DMS53 treated with DMSO at 0.1 percent for 48 hours (cell line): ENCODE results near the gene C12orf50.
"Not testable (repeated sequence)": the region's sequence is repeated elsewhere in the genome, so short reads cannot be mapped to it uniquely, and the experiment has no call there.

Source experiments
- DNase-seq: peaks from one replicate; lab custom pipeline; 2025; ENCODE audit not compliant: unreplicated experiment; lab: John Stamatoyannopoulos, UW

C12orf50 gene

DNA sequence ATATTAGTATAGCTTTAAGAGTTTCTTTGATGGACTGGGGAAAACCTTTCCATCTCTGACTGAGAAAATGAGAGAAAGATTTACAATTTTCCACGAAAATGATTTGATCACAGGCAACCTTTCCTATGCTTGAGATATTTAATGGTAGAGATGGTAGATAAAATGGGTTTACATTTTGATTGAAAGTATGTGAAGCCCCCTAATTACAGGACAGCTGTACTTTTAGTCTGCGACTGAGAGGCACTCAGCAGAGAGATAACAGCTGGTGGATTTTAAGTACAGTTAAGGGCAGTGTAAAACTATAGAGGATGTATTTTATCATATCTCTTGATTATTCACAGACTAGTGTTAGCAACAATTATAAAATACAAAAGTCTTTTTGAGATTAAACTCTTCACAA, 40.7 kb downstream of the C12orf50 start:
- no peak for DNase-seq

DNA sequence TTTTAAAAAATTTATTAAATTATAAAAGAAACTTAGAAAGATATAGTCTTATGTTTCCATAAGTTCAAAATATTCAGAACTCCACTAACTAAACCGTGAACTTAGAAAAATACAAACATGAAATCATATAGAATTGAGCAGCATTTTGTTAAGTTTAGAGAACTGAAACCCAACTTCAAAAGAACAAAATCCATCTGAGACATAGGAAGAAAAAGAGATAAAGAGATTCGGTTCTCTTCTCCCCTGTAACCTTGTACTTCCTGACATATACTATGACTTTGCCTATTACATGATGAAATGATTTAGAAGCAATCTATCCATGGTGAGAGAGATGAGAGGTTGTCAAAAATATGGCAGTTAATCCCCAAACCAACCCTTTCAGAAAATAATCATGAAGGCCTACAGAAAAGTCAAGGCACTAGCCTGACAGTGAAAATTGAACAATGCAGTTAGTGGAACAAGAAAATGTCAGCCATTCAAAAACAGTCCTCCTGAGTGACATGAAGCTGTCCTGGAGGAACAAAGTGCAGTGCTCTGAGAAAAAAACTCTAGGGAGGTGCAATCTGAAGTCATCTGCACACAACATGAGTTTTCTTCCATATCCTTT, 44.0 kb downstream of the C12orf50 start:
- no peak for DNase-seq

DNA sequence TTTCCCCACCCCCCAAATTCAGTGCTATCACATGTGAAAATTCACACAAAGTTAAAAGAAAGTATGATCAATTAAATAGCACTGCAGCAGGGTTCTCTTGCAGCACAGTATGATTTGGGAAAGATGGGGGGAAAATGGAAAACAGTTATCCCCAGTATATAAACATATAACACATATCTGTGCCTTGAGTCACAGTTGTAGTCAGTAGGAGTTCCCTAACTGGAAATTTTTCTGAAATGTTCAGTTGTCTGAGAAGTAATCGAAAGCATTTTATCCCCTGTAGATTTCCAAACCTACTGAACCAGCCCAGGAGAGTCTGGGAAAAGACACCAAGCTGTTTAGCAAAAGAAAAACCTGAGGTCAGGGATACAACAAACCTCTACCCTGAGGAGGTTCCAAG, 47.0 kb downstream of the C12orf50 start:
- no peak for DNase-seq

DNA sequence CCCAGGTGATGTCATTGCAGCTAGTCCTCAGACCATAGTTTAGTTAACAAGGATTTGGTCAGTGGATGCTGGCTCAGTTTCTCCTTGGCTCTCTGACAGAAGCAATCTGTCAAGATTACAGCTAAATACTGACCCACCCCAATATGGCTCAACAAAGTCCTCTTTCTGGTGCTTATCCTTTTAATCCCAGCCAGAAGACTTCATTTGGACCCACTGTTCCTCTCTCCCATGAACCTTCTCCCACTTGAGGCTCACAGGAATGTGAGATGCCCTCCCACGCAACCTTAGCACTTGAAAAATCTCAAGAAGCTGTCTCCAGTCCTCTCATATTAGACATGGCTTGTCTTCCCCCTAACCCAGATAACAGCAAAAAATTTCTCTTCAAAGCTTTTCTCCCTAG, 47.7 kb downstream of the C12orf50 start:
- no peak for DNase-seq

DNA sequence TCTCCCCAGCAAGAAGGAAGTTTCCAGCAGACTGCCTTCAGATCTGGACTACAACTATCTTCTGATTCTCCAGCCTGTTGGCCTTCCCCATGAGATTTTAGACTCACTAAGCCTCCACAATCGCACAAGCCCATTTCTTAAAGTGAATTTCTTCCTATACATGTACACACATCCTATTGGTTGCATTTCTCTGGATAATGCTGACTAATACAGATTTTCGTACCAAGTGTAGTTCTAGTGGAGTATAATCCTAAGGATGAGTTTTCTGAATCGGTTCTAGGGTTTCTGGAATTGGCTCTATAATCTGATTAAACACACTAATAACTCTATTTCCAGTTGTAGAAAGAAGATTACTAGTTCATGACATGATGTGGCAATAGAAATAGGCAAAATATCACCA, 53.3 kb downstream of the C12orf50 start:
- no peak for DNase-seq

DNA sequence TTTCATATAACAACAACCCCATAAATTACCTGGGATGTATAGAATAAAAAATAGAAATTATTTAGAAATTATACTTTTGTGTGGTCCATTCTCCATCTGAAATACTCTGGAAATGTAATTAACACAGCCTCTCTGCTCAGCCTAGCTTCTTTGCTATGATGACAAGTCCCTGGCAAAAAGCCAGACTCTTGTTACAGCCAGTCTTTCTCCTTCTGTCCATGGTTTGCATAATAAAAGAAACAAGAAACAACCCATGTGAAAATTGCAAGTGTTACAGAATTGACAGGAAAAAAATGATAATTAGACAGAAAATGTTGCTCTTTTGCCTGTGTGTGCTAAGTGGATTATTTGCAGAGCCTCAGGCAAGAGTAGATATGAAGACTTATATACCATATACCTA, 61.3 kb downstream of the C12orf50 start:
- DNase-seq = no peak

DNA sequence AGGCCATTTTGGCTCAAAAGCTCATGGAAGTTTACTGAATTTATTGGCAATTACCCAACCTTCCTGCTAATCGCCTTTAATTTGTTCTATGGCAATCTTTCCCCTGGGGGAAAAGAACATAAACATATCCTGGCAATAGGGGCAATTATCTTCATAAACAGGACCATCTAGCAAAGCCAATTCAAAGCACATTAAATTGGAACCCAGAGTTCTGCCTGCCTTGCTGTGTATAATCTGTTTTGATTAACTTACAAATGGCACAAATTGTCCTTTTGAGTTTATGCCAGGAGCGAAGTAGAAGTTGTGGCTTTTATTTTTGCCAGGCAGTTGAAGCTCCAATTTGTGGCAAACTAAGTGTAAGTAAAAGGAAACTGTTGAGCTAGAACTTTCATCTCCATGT, 68.6 kb downstream of the C12orf50 start:
- DNase-seq = no peak

DNA sequence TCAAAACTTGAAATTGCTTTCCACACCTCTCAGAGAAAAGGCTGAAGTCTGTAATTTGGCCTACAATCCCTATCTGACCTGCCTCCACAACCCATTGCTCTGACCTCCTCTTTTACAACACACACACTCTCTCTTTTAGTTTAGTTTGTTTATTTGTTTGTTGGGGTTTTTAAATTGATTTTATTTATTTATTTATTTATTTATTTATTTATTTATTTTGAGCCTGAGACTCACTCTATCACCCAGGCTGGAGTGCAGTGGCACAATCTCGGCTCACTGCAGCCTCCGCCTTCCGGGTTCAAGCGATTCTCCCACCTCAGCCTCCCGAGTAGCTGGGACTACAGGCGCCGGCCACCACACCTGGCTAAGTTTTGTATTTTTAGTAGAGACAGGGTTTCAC, 75.2 kb downstream of the C12orf50 start:
- DNase-seq = not testable (repeated sequence)

DNA sequence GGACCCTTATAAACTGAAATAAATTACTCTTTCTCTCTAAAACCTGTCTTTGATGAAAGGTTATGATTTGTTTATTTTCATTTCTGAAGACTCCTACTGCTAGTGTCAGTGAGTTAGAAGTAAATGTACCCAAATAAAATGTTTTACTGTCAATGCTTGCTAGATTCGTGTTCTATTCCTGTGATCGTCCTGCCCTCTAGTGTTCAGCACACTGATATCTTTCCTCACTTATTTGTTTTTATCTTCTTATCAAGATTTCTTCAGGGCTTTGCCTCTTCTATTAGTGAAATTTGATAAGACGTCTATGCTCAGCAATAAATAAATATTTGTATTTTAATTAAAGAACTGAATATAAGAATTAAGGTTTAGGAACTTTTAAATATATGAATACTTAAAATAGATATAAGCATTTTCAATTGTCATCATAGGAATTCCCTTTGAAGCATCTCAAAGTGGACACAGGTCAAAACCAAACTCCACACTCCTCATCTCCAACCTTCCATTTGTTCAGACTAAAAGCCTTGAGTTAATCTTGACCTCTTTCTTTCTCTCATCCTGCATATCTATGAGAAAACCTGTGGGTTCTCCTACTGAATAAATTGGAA, 75.8 kb downstream of the C12orf50 start:
- peak; percentile 63 for DNase-seq

DNA sequence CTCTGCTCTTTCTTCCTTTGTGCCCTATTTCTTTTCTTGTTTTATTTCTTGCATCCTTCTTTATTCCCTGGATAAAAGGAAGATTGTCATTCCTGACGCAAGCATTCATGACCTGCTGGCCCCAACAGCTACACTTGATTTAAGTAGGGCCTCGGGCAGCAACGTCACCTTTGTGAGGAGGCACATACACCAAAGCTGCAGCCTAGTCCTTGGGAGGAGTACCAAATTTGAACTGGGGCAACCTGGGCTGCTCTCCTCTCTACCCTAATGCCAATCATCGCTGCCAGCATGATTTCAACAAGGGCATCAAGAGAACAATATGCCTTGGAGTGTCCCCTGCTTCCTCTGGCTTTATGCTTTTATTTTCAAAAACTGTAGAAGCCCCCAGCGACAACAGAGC, 76.4 kb downstream of the C12orf50 start:
- DNase-seq = no peak

DNA sequence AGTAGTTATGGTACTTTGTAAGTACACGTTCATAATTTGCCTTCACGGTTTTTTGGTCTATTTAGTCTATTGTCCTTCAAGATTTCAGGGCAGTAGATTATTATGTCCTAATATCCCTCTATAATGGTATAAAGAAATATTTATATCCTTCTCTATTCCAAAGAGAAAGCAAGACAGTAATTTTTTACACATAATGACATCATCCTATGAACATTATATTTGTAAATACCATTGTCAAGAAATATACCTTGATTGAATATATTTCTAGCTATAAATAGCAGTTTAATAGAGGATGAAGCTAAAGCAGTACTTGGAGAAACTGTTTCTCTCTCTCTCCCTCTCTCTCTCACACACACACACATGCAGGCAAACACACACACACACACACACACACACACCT, 77.0 kb downstream of the C12orf50 start:
- DNase-seq = no peak

DNA sequence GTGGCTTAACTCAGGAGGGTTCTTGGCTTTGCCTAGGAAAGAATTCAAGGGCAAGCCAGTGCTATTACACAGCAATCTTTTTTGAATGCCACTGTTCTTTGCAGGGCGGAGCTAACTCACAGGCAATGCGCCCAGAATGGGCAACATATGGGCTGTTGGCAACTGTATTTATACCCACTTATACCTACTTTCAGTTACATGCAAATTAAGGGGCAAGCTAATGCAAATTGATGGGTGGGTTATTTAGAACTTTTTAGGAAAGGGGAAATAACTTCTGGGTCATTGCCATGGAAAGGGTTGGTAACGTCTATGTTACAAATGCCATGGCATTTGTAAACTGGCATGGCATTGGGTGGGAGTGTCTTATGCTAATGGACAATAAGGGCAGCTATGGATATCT, 85.4 kb downstream of the C12orf50 start:
- no peak for DNase-seq

DNA sequence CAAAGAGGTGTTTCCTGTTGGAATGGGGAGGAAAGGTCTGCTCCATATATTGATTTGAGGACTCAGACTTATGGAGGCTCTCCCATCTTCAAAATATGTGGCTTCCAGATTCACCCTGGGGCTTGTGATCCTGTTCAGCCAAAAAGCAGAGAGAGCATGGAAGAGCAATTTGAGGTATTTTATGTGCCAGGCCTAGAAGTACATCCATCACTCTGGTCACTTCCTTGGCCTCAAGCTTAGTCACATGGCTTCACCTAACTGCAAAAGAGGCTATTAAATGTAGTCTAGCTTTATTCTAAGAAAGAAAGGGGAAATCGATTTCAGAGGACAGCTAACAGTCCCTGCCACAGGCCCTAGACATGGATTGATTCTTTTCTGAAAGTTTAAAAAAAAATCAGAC, 86.2 kb downstream of the C12orf50 start:
- no peak for DNase-seq

DNA sequence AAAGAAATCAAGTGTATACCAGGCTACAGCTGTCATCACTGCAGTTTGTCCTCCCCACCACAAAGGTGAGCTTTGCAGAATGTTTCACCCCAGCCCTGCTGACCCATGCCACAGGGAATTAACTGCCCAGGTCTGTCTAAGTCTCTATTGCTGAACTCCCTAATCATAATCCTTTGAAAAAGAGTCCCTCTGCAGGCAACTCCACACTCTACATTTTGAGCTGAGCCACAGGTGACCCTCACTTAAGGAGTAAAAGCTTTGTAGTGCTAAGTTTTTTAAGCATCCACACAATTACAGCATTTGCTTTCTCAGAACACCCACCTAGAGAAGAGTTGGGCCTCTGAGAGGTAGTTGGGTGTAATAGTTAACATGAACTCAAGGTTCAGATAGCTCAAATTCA, 90.0 kb downstream of the C12orf50 start:
- no peak for DNase-seq

DNA sequence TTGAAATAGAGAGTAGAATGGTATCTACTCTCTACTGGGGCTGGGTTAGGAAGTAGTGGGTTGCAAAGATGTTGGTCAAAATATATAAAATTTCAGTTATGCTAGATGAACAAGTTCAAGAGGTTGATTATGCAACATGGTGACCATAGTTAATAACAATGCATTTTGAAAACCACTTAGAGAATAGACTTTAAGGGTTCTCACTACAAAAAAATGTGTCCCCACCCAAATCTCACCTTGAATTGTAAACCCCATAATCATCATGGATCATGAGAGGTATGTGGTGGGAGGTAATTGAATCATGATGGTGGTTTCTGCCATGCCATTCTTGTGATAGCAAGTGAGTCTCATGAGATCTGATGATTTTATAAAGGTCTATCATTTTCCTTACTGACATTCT, 94.0 kb downstream of the C12orf50 start:
- no peak for DNase-seq

DNA sequence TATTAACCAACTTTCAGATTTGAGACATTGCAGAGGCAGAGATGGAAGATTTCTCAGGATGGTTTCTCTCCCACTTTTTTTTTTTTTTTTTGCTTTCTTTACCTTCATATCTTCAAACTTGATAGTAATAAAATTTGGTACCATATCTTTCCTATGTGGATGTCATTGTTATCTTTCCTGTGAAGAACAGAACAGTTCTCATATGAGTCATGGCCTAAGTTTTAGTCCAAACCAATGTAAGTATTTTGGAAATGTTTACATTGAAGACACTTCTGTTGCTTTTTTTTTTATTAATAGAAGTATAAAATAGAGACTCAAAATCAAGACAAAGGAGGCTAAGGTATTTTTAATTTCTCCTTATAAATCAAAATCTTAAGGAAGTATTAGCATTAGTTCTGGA, 95.2 kb downstream of the C12orf50 start:
- no peak for DNase-seq

DNA sequence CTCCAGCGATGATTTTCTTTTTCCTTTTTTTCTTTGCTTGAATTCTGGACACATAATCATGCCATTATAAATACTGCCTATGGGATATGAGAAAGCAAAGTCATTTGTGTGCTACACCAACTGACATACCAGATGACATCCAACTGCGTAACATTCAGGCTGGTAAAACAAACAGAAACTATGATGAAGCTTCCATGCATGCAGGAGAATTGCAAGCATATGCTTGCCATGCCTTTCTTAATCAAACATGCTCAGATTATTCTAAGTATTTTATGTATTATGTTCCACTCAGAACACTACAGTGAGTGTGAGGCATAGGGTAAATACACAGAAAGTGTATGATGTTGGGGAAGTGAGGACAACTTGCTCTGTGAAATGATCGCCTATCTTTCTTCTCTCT, 97.4 kb downstream of the C12orf50 start:
- DNase-seq = no peak

DNA sequence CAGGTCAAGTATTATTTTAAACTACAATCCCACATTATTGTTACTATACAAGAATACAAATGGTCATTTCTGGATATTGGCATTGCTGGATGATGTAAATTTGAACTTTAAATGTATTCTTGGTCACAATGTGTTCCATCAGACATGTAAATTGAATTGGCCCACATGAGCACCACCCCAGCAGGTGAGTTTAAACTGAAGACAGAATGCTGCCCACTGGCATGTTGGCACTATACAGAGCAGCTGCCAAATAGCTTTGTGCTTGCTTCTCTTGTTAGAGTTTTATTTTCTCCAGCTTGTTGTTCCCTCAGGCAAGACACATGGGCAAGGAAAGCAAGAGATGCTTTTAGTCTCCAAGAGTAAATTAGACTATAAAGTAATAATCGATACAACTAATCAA, 98.6 kb downstream of the C12orf50 start:
- DNase-seq = no peak
